Dendritic cell treated with granulocyte-macrophage colony-stimulating factor and Interleukin-4, amounts not matched to agents 40 ng/mL and 50 ng/mL, for 4 days (primary cell): ENCODE data around the gene SAMD14.
A peak's percentile ranks its signal among the peaks of the same experiment; 100 is the strongest.

Source experiments
- H3K27ac Mint-ChIP-seq: one replicate; pipeline ENCODE4 v1.8.0; 2022; ENCODE audit warnings: mild to moderate bottlenecking, mixed read lengths
- H3K27me3 Mint-ChIP-seq: one replicate; pipeline ENCODE4 v1.8.0; 2022; ENCODE audit warnings: mild to moderate bottlenecking, mixed read lengths
- H3K36me3 Mint-ChIP-seq: one replicate; pipeline ENCODE4 v1.8.0; 2022; ENCODE audit warnings: low read depth, mixed read lengths
- H3K4me1 Mint-ChIP-seq: one replicate; pipeline ENCODE4 v1.8.0; 2022; ENCODE audit warnings: low read depth, mixed read lengths
- H3K4me3 Mint-ChIP-seq: one replicate; pipeline ENCODE4 v1.8.0; 2022; ENCODE audit warnings: mild to moderate bottlenecking, moderate library complexity, mixed read lengths
- H3K9me3 Mint-ChIP-seq: one replicate; pipeline ENCODE4 v1.8.0; 2022; ENCODE audit warnings: mixed read lengths
- intact Hi-C: fragments of 100-400 bp; cut with micrococcal nuclease; formaldehyde crosslinking; loops from one replicate; pipeline ENCODE4 v1.15.0; 2022

SAMD14 gene

DNA sequence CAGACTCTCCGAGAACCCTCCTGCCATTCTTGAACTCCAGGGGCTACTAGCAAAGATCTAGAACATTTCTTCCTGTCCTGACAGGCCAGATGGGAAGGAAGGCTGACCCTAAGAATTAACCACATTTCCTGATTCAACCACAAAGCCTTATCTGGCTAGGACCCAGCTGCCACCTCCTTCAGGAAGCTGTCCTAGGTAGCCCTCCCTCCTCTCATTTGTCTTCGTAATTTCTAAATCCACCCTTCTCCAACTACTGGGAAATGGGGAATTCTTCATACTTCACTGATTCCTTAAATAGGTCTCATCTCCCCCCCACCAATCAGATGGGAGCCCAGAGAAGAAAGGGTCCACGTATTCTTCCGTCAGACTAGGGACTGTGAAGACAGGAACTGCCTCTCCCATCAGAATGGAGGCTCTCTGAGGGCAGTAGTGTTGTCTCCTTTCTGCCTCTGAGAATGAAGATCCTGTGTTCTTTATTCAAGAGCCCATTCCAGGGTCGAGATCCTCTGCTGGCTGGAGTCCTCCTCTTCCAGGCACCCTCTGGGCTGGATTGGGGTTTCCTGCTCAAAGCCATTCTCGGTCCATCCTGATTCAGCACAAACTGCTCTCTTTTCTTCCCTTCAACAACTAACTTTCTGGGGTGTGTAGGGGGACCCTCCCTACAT is 2.1 kb downstream of the SAMD14 start:
- intact Hi-C loops, result loop anchor here (5.0 kb wide), 1 partner anchor 34 kb away; no protein-coding TSS in a partner anchor
- peaks cover 43% of the 10 kb centered on the region for H3K4me1 Mint-ChIP-seq
- H3K27me3 Mint-ChIP-seq, result peaks cover 78% of the 10 kb centered on the region
- no peak overlapping the region for H3K27ac Mint-ChIP-seq
- H3K4me3 Mint-ChIP-seq, result no peak overlapping the region
- no peaks in the 10 kb centered on the region for H3K9me3 Mint-ChIP-seq
- H3K36me3 Mint-ChIP-seq, result peaks cover 6% of the 10 kb centered on the region

DNA sequence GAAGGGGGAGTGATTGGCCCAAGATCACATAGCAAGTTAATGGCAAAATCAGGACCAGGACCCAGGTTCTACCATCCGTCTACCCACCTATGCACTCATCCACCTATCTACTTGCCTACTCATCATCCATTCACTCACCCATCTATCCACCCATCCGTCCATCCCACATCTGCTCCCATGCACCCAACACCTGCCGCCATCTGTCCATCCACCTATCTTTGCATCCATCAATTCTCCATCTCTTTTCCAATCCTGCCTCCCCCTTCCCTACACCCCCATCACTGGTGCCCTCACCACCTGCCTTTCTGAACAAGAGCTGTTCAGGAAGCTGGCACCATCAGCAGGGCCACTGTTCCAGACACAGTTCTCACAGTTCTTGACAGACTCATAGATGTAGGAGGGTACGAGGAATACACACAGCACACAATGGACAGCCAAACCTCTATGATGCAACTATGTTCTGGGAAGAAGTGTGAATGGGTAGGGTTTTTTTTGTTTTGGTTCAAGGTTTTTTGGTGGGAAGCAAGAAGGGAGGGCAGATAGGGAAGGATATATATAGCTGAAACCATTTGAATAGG is 4.5 kb downstream of the SAMD14 start:
- H3K9me3 Mint-ChIP-seq, result no peaks in the 10 kb centered on the region
- H3K27ac Mint-ChIP-seq, result no peak overlapping the region
- intact Hi-C loops, result loop anchor here (5.0 kb wide), 1 partner anchor 37 kb away; no protein-coding TSS in a partner anchor
- H3K36me3 Mint-ChIP-seq, result no peaks in the 10 kb centered on the region
- H3K4me1 Mint-ChIP-seq, result peaks cover 22% of the 10 kb centered on the region
- H3K4me3 Mint-ChIP-seq, result no peak overlapping the region
- H3K27me3 Mint-ChIP-seq, result peaks cover 85% of the 10 kb centered on the region

DNA sequence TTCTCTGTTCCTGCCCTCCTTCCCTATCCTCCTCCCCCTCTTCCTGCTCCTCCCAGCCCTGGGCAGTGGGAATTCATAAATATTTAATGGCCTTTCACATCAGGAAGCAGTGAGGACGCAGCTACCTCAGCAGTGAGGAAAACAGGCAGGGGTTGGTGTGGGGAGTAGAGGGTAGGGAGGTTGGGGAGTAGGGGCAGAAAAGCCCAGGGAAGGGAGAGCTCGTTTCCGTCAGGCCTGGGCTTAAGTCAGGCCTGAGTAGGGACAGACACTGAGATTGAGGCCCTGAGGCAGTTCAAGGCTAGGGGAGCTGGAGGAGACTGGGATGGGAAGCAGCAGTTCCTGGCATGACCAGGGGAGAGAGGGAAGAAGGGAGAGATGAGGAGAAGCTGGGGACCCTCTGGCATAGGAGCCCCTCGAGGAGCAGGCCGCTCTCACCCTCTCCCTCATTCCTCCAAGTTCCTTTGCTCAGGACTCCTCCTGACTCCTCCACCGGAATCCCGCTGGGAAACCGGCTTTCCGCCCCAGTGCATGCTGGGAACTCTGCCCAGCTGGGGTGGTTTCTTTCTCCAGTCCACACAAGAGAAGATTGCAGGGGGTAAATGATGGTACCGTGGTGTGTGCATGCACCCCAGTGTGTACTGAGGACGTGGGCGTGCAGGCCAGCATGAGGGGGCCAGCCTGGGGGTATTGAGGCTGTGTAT is 6.2 kb downstream of the SAMD14 start:
- intact Hi-C loops, result no loop called here
- Mint-ChIP-seq H3K9me3 (no peaks in the 10 kb centered on the region), H3K36me3 (no peaks in the 10 kb centered on the region), H3K4me3 (no peak overlapping the region), H3K27ac (no peak overlapping the region), H3K4me1 (peaks cover 15% of the 10 kb centered on the region), H3K27me3 (peaks cover 90% of the 10 kb centered on the region)

DNA sequence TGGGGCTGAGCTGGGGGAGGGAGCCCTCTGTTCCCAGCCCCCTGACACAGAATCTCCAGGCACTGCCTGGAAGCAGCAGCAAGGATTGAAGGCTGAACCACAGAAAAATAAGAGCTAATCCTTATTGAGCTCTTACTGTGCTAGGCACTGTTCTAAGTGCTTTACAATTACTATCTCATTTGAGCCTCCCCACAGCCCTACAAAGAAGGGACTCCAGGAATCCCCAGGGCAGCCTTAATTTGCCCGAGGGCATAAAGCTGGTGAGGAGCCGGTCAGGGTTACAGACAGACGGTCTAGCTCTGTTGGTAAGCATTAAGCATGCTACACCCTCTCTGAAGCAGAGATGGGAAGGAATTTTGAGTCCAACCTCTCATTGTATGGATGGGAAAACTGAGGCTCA is 7.0 kb downstream of the SAMD14 start:
- no peak overlapping the region for H3K4me3 Mint-ChIP-seq
- no peaks in the 10 kb centered on the region for H3K9me3 Mint-ChIP-seq
- no peak overlapping the region for H3K27ac Mint-ChIP-seq
- H3K4me1 Mint-ChIP-seq, result peaks cover 6% of the 10 kb centered on the region
- H3K36me3 Mint-ChIP-seq, result no peaks in the 10 kb centered on the region
- H3K27me3 Mint-ChIP-seq, result peaks cover 90% of the 10 kb centered on the region
- intact Hi-C loops, result no loop called here

DNA sequence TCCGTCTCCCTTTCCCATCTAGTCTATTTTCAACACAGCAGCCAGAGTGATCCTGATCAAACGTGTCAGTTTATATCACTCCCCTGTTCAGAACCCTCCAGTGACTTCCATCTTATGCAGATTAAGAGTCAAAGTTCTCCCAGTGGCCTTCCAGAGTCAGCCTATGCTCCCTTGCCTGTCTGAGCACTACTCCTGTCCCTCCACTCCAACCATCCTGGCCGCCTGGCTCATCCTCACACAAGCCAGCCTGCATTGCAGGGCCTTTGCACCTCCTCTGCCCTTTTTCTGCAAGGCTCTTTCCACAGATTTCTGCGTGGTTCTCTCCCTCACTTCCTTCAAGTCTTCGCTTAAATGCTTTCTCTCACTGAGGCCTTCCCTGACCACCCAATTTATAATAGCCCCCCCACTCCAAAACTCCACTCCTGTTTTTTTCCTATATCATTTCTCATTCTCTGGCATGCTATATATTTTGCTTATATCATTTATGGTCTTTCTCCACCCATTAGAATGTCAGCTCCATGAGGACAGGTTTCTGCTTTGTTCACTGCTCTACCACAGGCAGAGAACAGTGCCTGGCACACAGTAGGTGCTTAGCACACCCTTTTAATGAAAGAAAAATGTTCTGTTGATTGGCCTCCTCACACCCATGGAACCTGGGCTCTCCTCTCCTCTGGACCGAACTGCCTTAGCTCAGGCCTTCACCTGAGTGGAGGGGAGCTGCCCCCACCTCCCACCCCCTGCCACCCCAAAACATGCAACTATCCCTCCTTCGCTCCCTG is 9.3 kb downstream of the SAMD14 start:
- no peaks in the 10 kb centered on the region for H3K9me3 Mint-ChIP-seq
- no peak overlapping the region for H3K4me3 Mint-ChIP-seq
- H3K27ac Mint-ChIP-seq, result no peak overlapping the region
- peaks cover 7% of the 10 kb centered on the region for H3K4me1 Mint-ChIP-seq
- intact Hi-C loops, result no loop called here
- peaks cover 90% of the 10 kb centered on the region for H3K27me3 Mint-ChIP-seq
- H3K36me3 Mint-ChIP-seq, result no peaks in the 10 kb centered on the region

DNA sequence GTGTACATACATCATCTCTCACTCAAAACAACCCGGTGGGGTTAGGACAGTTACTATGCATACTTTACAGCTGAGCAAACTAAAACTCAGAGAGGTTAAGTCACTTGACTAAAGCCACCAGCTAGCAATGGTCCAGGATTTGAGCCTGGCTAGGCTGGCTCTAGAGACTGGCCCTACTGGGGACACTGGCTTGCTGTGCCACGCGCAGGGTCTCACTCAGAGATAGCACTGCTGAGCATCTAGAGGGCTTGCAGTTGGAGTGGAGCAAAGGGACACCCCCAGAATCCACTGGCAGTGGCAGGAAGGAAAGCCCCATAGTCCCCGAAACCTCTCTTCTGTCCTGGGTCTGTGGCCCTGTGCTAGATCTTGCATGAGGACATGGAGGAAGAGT is 11.1 kb downstream of the SAMD14 start:
- intact Hi-C loops, result no loop called here
- peaks cover 18% of the 10 kb centered on the region for H3K4me1 Mint-ChIP-seq
- H3K27me3 Mint-ChIP-seq, result peaks cover 95% of the 10 kb centered on the region
- no peaks in the 10 kb centered on the region for H3K9me3 Mint-ChIP-seq
- H3K36me3 Mint-ChIP-seq, result no peaks in the 10 kb centered on the region
- no peak overlapping the region for H3K27ac Mint-ChIP-seq
- no peak overlapping the region for H3K4me3 Mint-ChIP-seq

DNA sequence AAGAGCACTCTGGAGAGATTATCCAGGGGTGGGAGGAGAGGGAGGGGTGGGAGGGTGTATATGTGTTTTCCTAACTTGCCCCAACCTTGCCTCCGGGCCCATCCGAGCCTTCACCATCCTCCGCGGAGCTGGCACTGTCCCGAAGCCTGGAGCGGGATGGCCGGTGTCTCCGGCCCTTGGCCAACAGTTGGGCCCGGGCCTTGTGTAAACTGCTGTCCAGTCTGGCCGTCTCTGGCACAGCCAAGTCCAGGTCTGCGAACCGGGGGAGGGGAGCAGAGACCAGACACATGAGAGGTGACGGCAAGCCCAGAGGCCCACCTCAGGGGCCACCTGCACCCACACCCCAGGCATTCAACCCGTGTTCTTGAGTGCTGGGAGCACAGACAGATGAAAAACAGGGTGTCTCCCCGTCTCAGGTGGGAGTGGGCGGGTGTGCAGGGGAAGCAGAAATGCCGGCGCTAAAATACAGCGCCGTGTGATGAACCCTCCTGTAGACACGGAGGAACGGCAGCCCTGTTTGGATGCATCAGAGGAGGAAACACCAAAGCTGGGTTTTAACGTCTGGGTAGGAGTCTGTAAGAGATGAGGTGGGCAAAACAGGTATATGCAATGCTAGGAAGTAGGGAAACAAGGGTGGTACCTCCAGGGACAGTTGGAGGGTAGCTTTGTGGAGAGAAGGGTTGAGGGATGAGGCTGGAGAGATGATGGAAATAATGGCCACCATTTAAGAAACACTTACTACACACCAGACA is 11.7 kb downstream of the SAMD14 start:
- intact Hi-C loops, result no loop called here
- Mint-ChIP-seq H3K9me3 (no peaks in the 10 kb centered on the region), H3K4me1 (peaks cover 23% of the 10 kb centered on the region), H3K27ac (no peak overlapping the region), H3K4me3 (no peak overlapping the region), H3K27me3 (peaks cover 95% of the 10 kb centered on the region), H3K36me3 (no peaks in the 10 kb centered on the region)

DNA sequence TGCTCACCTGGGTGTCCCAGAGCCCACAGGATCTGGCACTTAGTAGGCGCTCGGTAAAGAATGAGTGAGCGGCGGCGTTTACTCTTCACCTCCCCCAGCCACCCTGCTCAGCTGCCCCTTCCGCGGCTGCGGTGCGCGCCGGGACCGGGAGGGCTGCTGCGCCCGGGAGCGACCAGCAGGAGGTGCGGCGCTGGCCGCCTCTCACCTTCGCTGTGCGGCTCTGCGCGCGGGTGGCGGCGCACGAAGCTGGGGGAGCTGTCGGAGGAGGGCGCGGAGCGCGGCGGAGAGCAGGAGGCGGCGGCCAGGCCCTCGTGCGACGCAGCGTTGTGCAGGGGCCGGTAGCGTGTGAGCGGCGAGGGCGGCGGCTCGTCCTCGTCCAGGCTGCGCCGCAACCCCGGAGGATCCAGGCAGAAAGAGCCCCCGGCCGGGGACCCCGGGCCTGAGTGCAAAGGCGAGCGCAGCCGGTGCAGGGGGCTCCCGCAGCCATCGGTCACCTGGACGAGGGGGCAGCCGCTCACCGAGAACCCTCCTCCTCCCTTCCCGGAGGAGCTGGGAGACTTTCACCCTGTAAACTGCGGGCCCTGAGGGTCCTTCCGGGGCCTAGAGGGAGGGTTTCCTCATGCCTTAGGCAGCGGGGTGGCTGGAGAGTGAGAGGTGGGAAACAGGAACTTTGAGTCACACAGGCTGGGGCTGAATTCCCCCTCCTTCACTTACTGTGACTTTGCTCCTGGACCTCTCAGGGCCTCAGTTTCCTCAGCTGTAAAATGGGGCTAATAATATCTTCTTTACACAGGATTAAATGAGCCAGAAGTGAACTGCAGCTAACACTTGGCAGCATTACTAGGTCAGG is 12.5 kb downstream of the SAMD14 start:
- Mint-ChIP-seq H3K27me3 (peaks cover 93% of the 10 kb centered on the region), H3K36me3 (no peaks in the 10 kb centered on the region), H3K4me1 (peaks cover 23% of the 10 kb centered on the region), H3K27ac (no peak overlapping the region), H3K4me3 (peak overlapping the region; percentile 63), H3K9me3 (no peaks in the 10 kb centered on the region)
- intact Hi-C loops, result no loop called here

DNA sequence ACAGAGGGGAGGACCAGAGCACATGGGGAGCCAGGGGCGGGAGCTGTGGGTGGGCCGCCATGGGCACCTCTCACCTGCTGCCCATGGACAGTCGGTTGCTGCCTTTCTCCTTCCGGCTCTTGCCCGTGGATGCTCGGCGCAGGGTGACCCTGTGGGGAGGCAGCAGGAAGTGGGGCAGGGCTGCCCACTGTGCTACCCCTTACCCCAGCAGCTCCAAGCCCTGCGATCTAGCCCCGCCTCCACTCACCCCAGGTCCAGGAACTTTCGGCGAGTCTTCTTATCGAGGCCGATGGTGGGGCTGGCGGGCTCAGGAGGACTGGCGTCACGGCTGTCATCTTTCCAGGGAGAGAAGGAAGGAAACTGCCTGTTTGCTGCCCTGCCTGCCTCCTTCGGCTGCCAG is 14.2 kb downstream of the SAMD14 start:
- Mint-ChIP-seq H3K36me3 (peaks cover 6% of the 10 kb centered on the region), H3K4me1 (peaks cover 29% of the 10 kb centered on the region), H3K9me3 (no peaks in the 10 kb centered on the region), H3K4me3 (no peak overlapping the region), H3K27me3 (peaks cover 78% of the 10 kb centered on the region), H3K27ac (no peak overlapping the region)
- intact Hi-C loops, result no loop called here

DNA sequence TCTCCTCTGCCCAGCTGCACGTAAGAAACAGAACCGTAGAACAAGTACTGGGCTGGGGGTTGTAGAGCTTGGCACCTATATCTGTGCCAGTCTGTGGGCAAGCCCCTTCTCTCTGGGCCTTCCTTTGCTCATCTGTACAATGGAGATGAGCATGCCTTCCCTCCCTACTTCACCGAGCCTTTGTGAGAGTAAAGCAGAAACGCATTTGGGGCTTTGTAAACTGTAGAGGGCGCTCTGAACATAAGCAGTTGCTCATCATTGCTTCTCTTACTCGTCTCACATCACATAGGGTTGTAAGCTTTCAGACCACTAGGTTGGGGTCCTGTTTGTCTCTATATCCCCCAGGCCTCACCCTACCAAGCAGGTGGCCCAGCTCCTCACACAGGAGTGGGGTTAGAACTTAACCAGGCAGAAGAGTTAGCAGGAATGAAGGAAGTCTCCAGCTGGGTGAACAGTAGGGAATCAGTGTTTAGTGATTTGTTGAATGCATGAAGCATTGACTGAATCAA is 15.1 kb downstream of the SAMD14 start:
- Mint-ChIP-seq H3K4me3 (no peak overlapping the region), H3K27me3 (peaks cover 70% of the 10 kb centered on the region), H3K9me3 (no peaks in the 10 kb centered on the region), H3K36me3 (peaks cover 14% of the 10 kb centered on the region), H3K27ac (no peak overlapping the region), H3K4me1 (peaks cover 29% of the 10 kb centered on the region)
- intact Hi-C loops, result no loop called here

DNA sequence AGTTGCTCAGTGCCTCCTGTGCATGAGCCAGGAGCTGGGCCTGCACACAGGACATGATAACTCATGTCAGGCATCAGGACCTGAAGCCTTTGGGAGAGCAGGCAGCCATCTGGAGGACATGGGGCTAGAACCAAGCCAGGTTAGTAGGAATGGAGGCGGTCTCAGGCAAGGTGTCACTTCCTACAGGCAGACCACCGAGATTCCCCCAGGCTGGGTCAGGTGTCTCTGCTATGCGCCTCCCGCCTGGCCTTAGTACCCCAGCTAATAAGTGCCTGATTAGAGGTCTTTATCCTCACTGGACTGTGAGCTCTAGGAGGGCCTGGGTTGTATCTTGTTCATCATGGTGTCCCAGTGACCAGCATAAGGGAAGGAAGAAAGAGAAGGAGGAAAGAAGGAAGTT is 15.6 kb downstream of the SAMD14 start:
- Mint-ChIP-seq H3K4me3 (no peak overlapping the region), H3K36me3 (peaks cover 19% of the 10 kb centered on the region), H3K27me3 (peaks cover 65% of the 10 kb centered on the region), H3K27ac (no peak overlapping the region), H3K4me1 (peaks cover 29% of the 10 kb centered on the region), H3K9me3 (no peaks in the 10 kb centered on the region)
- intact Hi-C loops, result no loop called here

DNA sequence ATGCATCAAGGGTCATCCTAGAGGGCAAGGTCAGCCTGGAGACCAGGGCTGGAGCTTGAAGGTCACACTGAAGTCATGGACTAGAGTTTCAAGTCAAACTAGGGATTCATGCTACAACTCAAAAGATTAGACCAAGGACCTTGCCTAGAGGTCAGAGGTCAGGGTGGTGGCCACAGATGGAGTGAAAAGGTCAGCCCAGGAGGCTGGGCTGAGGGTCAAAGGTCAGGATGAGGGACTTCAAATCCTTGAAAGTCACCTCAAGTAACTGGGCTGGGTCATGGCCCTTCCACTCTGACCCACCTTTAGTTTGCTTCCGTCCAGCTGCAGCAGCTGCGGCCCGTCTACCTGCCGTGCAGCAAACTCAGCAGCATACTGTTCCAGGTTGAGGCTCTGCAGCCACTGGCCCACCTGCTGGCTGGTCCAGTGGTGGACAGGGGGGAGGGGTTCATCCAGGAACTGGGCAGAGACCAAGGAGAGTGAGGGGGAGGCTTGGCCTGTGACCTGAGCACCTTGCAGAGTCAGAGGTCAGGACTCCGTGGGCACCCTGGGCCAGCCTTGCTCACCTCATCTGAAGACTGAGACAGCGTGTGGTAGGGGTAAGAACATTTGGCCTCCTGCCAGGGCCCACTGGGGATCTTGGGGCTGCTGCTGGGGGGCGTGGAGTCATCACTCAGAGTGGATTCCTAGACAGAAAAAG is 16.2 kb downstream of the SAMD14 start:
- H3K9me3 Mint-ChIP-seq, result no peaks in the 10 kb centered on the region
- H3K27me3 Mint-ChIP-seq, result peaks cover 58% of the 10 kb centered on the region
- intact Hi-C loops, result no loop called here
- H3K4me1 Mint-ChIP-seq, result peaks cover 29% of the 10 kb centered on the region
- no peak overlapping the region for H3K27ac Mint-ChIP-seq
- peaks cover 25% of the 10 kb centered on the region for H3K36me3 Mint-ChIP-seq
- no peak overlapping the region for H3K4me3 Mint-ChIP-seq
